ENCODE results near the gene ADAMTS5.

Gene ADAMTS5

DNA sequence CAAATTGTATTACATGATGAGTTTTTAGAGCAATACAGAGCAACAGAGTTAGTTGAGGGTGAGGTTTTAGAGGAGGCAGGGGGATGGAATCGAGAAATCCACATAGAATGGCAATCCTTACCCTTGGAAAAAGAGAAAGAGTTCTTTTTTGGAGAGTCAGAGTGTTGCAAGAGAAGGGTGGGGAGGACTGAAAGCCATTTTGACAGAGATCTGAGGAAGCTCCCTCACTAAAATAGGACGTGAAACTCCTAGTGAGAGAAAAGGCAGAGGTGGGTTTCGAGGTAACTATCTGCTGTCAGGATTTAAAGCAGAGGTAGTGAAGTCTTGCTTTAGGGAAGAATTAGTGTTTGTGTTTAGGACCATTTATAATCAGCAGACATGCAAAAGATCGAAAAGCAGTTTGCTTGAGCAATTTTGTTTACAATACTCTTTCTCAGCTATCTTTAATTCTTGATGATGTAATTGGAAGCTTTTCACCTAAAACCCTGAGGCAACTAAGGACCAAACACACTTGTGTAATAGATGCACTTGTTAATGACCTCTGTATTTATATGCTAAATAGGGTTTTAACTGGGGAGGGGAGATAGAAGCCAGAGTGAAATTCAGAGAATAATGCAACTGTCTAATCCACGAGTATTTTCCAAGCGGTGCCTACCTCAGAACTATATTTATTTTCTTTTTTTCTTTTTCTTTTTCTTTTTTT lies 20.0 kb downstream of the ADAMTS5 start:
- Histone ChIP-seq H3K27me3 (ENCODE audit: insufficient read depth, low read length, poor library complexity) (no peaks in the 10 kb centered on the region), H3K9ac (ENCODE audit: low read depth, low read length) (no peak overlapping the region), H3K27ac (ENCODE audit: low read length) (no peak overlapping the region), H3K4me2 (ENCODE audit: insufficient read depth, low read length) (no peak overlapping the region), H2AFZ (ENCODE audit: low read depth, low read length) (no peak overlapping the region), H4K20me1 (ENCODE audit: insufficient read depth, low read length) (no peaks in the 10 kb centered on the region), H3K4me1 (ENCODE audit: insufficient read depth, low read length) (peaks cover 33% of the 10 kb centered on the region), H3K4me3 (ENCODE audit: low read depth in 1 of 2, low read length in 2 of 2) (no peak overlapping the region), H3K9me3 (ENCODE audit: insufficient read depth, low read length, severe bottlenecking) (no peaks in the 10 kb centered on the region), H3K36me3 (ENCODE audit: insufficient read depth, low read length) (no peaks in the 10 kb centered on the region), H3K79me2 (ENCODE audit: insufficient read depth, low read length) (no peaks in the 10 kb centered on the region)
- TF ChIP-seq EZH2 (IDR thresholded peaks at IDR 0.05; ENCODE audit: borderline replicate concordance, low read depth, low read length, severe bottlenecking) = no peak
- TF ChIP-seq, protein P1, sequence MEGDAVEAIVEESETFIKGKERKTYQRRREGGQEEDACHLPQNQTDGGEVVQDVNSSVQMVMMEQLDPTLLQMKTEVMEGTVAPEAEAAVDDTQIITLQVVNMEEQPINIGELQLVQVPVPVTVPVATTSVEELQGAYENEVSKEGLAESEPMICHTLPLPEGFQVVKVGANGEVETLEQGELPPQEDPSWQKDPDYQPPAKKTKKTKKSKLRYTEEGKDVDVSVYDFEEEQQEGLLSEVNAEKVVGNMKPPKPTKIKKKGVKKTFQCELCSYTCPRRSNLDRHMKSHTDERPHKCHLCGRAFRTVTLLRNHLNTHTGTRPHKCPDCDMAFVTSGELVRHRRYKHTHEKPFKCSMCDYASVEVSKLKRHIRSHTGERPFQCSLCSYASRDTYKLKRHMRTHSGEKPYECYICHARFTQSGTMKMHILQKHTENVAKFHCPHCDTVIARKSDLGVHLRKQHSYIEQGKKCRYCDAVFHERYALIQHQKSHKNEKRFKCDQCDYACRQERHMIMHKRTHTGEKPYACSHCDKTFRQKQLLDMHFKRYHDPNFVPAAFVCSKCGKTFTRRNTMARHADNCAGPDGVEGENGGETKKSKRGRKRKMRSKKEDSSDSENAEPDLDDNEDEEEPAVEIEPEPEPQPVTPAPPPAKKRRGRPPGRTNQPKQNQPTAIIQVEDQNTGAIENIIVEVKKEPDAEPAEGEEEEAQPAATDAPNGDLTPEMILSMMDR (IDR thresholded peaks at IDR 0.05; ENCODE audit: borderline replicate concordance, extremely low read depth, low read length, poor library complexity, severe bottlenecking) = no peak
- DNase-seq (no peak), ATAC-seq (ENCODE audit: insufficient read depth, low read depth) (no peak)

DNA sequence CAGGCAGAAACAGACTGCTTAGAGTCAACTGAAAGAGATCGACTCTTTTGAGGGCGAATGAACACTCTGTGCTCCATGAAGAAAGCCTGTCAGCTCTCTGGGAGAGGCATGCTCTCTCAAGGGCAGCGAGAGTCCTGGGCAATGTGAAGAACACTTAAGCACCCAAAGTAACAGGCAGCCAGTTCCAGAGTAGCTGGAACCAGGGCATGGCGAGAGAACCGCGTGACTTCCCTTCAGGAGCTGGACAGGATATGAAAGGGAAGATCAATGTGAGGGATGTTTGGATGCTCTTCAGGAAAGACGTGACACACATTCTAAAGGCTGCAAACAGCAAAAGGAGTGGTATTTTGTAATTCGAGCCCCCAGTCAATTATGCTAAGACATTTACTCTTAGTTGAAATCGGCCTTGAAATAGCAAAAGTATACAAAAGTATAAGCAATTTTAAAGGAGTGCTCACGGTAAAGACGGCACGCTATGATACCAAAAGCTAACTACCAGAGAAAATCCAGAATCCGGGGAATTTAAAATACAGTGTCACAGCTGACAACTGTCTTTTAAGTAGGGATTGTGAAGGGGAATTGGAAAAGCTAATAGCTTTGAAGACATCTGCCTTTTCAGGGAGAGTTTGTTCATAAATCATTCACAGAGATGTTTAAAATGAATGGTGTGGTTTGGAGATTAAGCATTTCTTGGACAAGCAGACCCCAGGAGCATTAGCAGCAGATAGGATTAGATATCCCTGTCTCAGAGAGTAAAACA lies 20.8 kb downstream of the ADAMTS5 start:
- no peaks in the 10 kb centered on the region for H4K20me1 ChIP-seq (ENCODE audit: insufficient read depth, low read length)
- no peaks in the 10 kb centered on the region for H3K27me3 ChIP-seq (ENCODE audit: insufficient read depth, low read length, poor library complexity)
- no peak overlapping the region for H2AFZ ChIP-seq (ENCODE audit: low read depth, low read length)
- TF ChIP-seq EZH2 (IDR thresholded peaks at IDR 0.05; ENCODE audit: borderline replicate concordance, low read depth, low read length, severe bottlenecking) = no peak
- TF ChIP-seq, protein P1 (IDR thresholded peaks at IDR 0.05; ENCODE audit: borderline replicate concordance, extremely low read depth, low read length, poor library complexity, severe bottlenecking) = no peak
- H3K9ac ChIP-seq (ENCODE audit: low read depth, low read length) = no peak overlapping the region
- DNase-seq = no peak
- no peak for ATAC-seq (ENCODE audit: insufficient read depth, low read depth)
- H3K4me3 ChIP-seq (ENCODE audit: low read depth in 1 of 2, low read length in 2 of 2) = no peak overlapping the region
- H3K4me1 ChIP-seq (ENCODE audit: insufficient read depth, low read length) = peaks cover 30% of the 10 kb centered on the region
- H3K36me3 ChIP-seq (ENCODE audit: insufficient read depth, low read length) = no peaks in the 10 kb centered on the region
- H3K9me3 ChIP-seq (ENCODE audit: insufficient read depth, low read length, severe bottlenecking) = no peaks in the 10 kb centered on the region
- no peaks in the 10 kb centered on the region for H3K79me2 ChIP-seq (ENCODE audit: insufficient read depth, low read length)
- no peak overlapping the region for H3K27ac ChIP-seq (ENCODE audit: low read length)
- no peak overlapping the region for H3K4me2 ChIP-seq (ENCODE audit: insufficient read depth, low read length)

DNA sequence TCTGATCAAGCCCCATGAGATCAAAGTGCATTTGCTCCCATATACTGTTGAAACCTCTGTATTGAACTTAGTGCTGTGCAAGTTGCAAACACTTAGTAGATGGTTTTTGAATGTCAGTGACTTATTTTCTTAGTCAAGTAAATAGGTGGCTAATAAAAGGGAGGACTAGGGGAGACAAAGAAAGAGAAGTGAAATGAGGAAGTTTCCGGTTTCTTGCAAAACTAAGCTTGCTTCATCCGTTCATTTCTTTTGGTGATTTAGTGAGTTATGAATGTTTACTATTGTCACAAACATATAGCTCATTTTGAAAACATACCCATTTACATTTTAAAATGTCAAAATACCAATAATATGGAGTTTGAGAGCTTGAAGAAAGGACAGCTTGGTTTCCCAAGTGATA lies 23.0 kb downstream of the ADAMTS5 start:
- no peak for ATAC-seq (ENCODE audit: insufficient read depth, low read depth)
- Histone ChIP-seq H3K79me2 (ENCODE audit: insufficient read depth, low read length) (no peaks in the 10 kb centered on the region), H3K9ac (ENCODE audit: low read depth, low read length) (no peak overlapping the region), H4K20me1 (ENCODE audit: insufficient read depth, low read length) (no peaks in the 10 kb centered on the region), H3K36me3 (ENCODE audit: insufficient read depth, low read length) (no peaks in the 10 kb centered on the region), H3K9me3 (ENCODE audit: insufficient read depth, low read length, severe bottlenecking) (no peaks in the 10 kb centered on the region), H2AFZ (ENCODE audit: low read depth, low read length) (no peak overlapping the region), H3K4me1 (ENCODE audit: insufficient read depth, low read length) (peaks cover 10% of the 10 kb centered on the region; the same call in 1 of the 2 replicates), H3K27me3 (ENCODE audit: insufficient read depth, low read length, poor library complexity) (no peaks in the 10 kb centered on the region), H3K4me2 (ENCODE audit: insufficient read depth, low read length) (no peak overlapping the region), H3K27ac (ENCODE audit: low read length) (no peak overlapping the region), H3K4me3 (ENCODE audit: low read depth in 1 of 2, low read length in 2 of 2) (no peak overlapping the region)
- no peak for DNase-seq
- TF ChIP-seq EZH2 (IDR thresholded peaks at IDR 0.05; ENCODE audit: borderline replicate concordance, low read depth, low read length, severe bottlenecking) = no peak
- TF ChIP-seq, protein P1 (IDR thresholded peaks at IDR 0.05; ENCODE audit: borderline replicate concordance, extremely low read depth, low read length, poor library complexity, severe bottlenecking) = no peak

Data from DND-41 (cell line).